Esophagus squamous epithelium (tissue), 4 donors: ENCODE data around the gene PXMP2.

Experiments used
- POLR2A ChIP-seq, 4 donors: fragments of 450-650 bp; IDR thresholded peaks; one replicate each; pipeline ENCODE4 v1.6.1; 2017; ENCODE audit warnings: antibody characterized with exemption in 4 of 4, mild to moderate bottlenecking in 4 of 4, moderate library complexity in 3 of 4
- TF ChIP-seq, protein P1 (sequence below), 6 experiments: fragments of 450-650 bp in 4 of 6; fragments of 200-600 bp in 2 of 6; sonication (generic) in 2 of 6; IDR thresholded peaks; one replicate each; pipeline ENCODE4 v1.5.1; 2016 to 2019; ENCODE audit warnings: antibody characterized with exemption in 6 of 6, mild to moderate bottlenecking in 4 of 6, moderate library complexity in 4 of 6

DNA sequence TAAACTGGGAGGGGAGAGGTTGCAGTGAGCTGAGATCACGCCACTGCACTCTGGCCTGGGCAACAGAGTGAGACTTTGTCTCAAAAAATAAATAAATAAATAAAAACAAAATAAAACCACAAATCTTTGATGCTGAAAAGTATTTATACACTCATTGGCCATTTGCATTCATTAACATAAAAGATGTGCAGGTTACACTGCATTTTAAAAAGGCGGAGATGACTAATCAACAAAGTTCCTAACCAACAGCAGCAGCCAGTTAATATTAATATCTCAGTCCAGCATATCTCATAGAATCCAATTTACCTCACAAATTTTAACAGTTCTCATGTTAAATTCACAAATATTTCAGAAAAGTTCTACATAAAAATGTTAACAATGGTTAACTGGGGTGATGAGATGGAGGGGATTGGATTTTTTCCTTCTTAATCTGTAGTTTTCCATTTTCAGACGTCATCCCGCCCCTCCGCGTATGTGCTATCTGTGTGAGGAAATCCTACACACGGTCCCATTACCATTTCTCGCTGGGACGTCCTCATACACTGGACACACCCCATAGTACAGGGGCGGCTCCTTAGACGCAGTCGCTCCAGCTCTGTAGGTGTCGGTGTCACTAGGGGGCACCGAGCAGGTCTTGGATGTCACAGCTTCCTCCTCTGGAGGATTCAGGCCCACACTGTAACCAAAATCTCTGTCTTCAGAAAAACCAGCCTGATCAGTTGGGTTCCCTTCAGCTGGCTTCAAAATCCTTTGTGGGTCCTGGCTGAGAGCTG, 67.0 kb downstream of the PXMP2 start:
- TF ChIP-seq, protein P1, sequence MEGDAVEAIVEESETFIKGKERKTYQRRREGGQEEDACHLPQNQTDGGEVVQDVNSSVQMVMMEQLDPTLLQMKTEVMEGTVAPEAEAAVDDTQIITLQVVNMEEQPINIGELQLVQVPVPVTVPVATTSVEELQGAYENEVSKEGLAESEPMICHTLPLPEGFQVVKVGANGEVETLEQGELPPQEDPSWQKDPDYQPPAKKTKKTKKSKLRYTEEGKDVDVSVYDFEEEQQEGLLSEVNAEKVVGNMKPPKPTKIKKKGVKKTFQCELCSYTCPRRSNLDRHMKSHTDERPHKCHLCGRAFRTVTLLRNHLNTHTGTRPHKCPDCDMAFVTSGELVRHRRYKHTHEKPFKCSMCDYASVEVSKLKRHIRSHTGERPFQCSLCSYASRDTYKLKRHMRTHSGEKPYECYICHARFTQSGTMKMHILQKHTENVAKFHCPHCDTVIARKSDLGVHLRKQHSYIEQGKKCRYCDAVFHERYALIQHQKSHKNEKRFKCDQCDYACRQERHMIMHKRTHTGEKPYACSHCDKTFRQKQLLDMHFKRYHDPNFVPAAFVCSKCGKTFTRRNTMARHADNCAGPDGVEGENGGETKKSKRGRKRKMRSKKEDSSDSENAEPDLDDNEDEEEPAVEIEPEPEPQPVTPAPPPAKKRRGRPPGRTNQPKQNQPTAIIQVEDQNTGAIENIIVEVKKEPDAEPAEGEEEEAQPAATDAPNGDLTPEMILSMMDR (IDR thresholded peaks at IDR 0.05), result no peak
- no peak for TF ChIP-seq POLR2A (IDR thresholded peaks at IDR 0.05)
